GM18873 (cell line): ENCODE measurements around the gene CFAP299.
"Not testable (repeated sequence)": the region's sequence is repeated elsewhere in the genome, so short reads cannot be mapped to it uniquely, and the experiment has no call there.

ENCODE experiments used
- ATAC-seq: cut with Tn5 transposase; IDR thresholded peaks from one replicate; pipeline ENCODE4 v1.9.1; 2021; ENCODE audit warnings: mild to moderate bottlenecking, moderate library complexity, moderate number of reproducible peaks; ENCODE audit not compliant: unreplicated experiment, low FRiP score

The CFAP299 gene

GRCh38 chr4:80793660-80794059 lies 458.1 kb downstream of the CFAP299 start:
- not testable (repeated sequence) for ATAC-seq

- ATAC-seq: no peak
Observed at GRCh38 chr4:80798082-80798481, 462.6 kb downstream of the CFAP299 start.

GRCh38 chr4:80800719-80801118 lies 465.2 kb downstream of the CFAP299 start:
- ATAC-seq: not testable (repeated sequence)

- ATAC-seq: no peak
Observed at GRCh38 chr4:80803337-80803736, 467.8 kb downstream of the CFAP299 start.

- ATAC-seq: no peak
Observed at GRCh38 chr4:80806472-80806871, 470.9 kb downstream of the CFAP299 start.

- ATAC-seq: no peak
Observed at GRCh38 chr4:80809039-80809729, 473.7 kb downstream of the CFAP299 start.

- ATAC-seq: no peak
Observed at GRCh38 chr4:80811406-80811805, 475.9 kb downstream of the CFAP299 start.

- no peak for ATAC-seq
Observed at GRCh38 chr4:80812145-80812544, 476.6 kb downstream of the CFAP299 start.

- ATAC-seq: no peak
Observed at GRCh38 chr4:80814266-80814665, 478.7 kb downstream of the CFAP299 start.

GRCh38 chr4:80831383-80832361 lies 496.1 kb downstream of the CFAP299 start:
- no peak for ATAC-seq

GRCh38 chr4:80839281-80839680 lies 503.8 kb downstream of the CFAP299 start:
- ATAC-seq: no peak

GRCh38 chr4:80839792-80840191 lies 504.3 kb downstream of the CFAP299 start:
- ATAC-seq: no peak

- ATAC-seq: no peak
Observed at GRCh38 chr4:80840396-80840795, 504.9 kb downstream of the CFAP299 start.

GRCh38 chr4:80841587-80842281 lies 506.2 kb downstream of the CFAP299 start:
- ATAC-seq: no peak

GRCh38 chr4:80846210-80846609 lies 510.7 kb downstream of the CFAP299 start:
- ATAC-seq: no peak

GRCh38 chr4:80852061-80852460 lies 516.5 kb downstream of the CFAP299 start:
- no peak for ATAC-seq

- no peak for ATAC-seq
Observed at GRCh38 chr4:80873571-80873970, 538.0 kb downstream of the CFAP299 start.

GRCh38 chr4:80874979-80875378 lies 539.4 kb downstream of the CFAP299 start:
- no peak for ATAC-seq

- ATAC-seq: peak; percentile 90
Observed at GRCh38 chr4:80875642-80876041, 540.1 kb downstream of the CFAP299 start.

GRCh38 chr4:80876810-80877209 lies 541.3 kb downstream of the CFAP299 start:
- ATAC-seq: peak; percentile 73

GRCh38 chr4:80878218-80878617 lies 542.7 kb downstream of the CFAP299 start:
- no peak for ATAC-seq
